Jurkat, Clone E6-1 (cell line): Measurements from ENCODE around the gene CALY.

Experiments
- DNase-seq: peaks from one replicate; pipeline ENCODE4 v3.0.0-alpha.2; 2011; ENCODE audit warnings: low read depth, low spot score
- H3K4me3 ChIP-seq: 2 replicates; pipeline ENCODE4 v1.5.1; 2011; ENCODE audit warnings: mild to moderate bottlenecking, low read length, control low read depth, moderate library complexity

The CALY gene

DNA sequence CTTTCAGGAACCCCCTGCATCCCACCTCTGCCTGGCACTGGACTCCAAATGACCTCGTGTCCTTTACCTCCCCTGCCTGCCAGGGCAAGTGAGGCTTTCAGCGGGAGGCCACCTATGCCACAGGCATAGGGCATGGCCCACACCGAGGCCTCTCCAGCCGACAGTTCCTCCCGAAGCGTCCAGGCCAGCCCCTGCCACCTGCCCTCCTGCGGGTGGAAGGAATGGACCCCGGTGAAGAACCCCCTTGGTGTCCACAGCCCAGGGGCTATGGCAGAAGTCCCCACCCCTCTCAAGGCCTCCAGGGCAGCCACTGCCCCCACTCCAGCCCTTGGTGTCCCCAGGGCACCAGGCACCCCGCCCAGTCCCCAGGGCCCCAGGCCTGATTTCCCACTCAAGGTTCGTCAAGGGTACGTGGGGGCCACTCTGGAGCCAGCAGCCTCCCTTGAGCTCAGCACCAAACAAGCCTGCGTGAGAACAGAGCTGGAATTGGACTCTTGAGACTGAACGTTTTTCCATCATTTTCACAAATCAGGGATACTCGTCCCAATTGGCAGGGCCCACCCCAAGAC, 18.1 kb upstream of the CALY start:
- H3K4me3 ChIP-seq = no peak overlapping the region
- DNase-seq = no peak

GRCh38 chr10:133353988-133354605, 17.4 kb upstream of the CALY start:
- H3K4me3 ChIP-seq = no peak overlapping the region
- DNase-seq = no peak

DNA sequence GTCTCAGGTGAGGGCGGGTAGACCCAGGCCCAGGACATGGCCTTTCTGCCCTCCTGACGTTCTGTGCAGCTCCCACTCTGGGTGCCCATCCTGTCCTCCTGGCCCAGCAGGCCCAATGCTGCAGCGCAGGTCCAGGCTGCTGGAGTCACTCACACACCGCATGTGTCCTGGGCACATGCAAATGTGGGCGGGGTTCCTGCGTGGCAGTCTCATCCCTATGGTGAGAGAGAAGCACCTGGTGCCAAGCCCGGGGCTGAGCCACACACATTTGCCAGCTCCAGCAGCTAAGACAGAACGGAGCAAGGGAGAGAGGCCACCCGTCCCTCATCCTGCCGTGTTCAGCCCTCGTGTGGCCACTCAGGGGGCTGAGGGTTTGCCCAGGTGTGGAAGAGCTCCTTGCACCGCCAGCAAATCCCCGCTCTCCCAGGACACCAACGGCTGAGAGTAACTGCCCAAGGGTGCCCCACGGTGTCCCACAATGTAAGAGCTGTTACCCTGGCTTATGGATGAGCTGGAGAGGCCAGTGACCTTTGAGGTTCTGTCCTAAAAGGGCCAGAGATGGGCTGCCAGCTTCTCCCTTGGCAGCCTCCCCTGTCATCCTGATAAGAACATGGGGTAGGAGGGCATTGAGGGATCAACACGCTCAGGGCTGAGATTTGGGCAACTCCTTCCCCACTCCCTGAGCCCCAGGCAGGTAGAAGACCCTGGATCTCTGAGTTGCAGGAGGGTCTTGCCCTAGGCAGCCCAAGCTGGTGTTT, 16.7 kb upstream of the CALY start:
- no peak overlapping the region for H3K4me3 ChIP-seq
- no peak for DNase-seq

GRCh38 chr10:133351408-133352318, 15.0 kb upstream of the CALY start:
- H3K4me3 ChIP-seq = no peak overlapping the region
- DNase-seq = no peak

DNA sequence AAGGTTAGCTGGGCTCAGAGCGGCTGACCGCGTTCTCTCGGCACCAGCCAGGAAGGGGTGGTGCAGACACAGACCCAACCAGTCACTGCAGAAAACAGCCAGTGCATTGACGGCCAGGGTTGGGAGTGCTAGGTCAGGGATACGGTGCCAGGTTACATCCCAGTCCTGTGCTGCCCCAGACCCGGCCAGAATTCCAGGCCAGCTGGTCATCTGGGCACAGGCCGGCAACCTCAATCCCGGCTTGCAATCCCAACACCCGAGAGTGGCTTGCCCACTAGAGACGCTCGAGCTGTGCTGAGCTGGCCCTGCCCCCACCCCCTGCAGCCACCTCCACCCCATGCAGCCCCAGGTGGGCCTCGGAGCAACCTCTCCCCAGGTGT, 14.2 kb upstream of the CALY start:
- no peak for DNase-seq
- no peak overlapping the region for H3K4me3 ChIP-seq

DNA sequence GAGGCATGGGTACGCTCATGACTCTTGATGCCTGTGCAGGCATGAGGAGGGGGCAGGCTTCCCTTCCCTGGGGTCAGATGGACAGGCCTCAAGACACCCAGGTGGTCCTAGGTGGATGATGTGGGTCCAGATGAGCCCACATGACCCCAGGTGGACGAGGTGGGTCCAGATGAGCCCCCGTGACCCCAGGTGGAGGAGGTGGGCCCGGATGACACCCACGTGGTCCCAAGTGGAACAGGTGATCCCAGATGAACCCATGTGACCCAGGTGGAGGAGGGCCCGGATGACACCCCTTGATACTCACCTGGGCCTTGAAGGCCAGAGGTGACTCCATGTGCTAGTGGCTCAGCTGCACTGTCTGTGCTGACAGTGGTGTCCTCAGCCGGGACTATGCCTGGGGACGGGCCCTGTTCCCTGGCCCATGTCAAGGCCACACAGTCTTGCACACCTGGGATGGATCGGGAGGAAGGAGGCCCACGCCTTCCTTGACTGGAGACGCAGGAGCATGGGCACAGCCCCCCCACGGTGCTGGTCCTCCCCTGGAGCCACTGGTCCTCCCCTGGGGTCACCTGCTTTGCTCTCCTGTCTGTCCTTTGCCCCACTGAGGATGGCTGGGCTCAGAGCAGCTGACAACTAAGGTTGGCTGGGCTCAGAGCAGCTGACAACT, 13.7 kb upstream of the CALY start:
- no peak for DNase-seq

GRCh38 chr10:133349577-133350011, 12.9 kb upstream of the CALY start:
- no peak overlapping the region for H3K4me3 ChIP-seq
- no peak for DNase-seq

More for the DNA sequence above, 13.7 kb upstream of the CALY start:
- no peak overlapping the region for H3K4me3 ChIP-seq

GRCh38 chr10:133349160-133349568, 12.5 kb upstream of the CALY start:
- no peak for DNase-seq
- no peak overlapping the region for H3K4me3 ChIP-seq

DNA sequence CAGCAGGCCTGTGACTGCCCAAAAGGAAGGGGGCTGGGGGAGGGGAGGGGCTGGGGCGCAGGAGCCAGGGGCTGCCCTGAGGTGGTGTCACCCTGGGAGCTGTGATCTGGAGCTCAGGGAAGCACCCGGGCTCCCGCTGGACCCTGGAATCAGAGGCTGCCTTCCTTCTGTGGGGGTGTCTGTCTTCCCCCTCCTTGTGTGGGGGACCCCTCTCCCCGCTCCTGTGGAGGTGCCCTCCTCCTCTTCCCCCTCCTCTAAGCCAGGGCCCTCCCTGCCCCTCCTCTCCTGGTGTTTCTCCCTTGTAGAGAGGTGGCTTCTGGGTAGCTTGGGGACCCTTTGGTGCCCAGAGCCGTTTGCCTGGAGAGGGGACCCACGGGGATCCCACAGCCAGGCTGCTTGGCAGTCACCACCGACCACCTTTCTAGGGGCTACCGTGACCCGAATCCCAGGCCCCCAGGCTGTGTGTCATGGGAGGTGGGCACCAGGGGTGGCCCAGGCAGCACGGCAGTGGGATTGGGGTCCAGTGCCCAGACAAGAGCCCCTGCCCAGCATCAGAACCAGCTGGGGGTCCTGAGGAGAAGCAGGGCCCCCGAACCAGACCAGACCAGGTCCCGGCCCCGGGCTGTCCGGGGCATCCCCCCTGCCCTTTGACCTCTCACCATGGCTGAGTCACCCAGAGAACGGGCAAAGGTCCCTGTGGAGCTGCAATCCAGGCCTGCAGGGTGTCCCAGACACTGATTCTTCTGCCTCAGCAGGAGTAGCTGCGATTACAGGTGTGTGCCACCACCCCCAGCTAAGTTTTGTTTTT, 11.2 kb upstream of the CALY start:
- no peak overlapping the region for H3K4me3 ChIP-seq
- no peak for DNase-seq

DNA sequence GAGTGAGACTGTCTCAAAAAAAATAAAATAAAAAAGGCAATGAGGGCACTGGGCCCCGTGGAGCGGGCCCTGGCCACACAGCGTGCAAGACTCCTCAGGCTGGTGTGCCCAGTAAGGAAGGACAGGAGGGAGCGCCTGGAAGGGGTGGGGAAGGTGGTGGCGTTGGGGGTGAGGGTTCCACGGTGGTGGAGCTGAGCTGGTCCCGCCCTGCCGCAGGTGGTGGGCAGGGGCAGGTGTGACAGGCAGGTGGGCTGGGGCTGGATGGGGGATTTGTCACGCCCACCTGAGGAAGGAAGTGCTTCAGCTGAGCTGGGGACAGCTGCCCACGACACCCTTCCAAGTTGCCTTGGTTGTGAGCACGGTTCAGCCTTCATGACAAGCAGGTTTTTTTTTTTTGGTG, 9.7 kb upstream of the CALY start:
- no peak overlapping the region for H3K4me3 ChIP-seq
- no peak for DNase-seq

DNA sequence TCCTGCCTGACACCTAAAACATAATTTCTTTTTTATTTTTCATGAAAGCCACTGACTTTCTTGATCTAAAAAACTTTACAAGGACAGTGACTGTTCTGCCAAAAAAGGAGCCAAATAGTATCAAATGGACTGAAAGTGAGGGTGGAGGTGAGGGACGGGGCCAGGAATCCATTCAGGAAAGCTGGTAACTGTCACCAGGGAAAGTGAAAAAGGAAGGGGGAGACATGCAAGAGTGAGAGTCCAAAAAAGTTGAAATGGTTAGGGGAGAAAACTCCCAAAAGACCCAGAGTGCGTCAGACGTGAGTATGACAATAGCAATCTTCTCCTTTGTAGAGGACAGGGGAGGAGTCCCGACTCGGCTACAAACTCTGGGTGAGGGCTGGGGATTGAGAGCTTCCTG, 7.5 kb upstream of the CALY start:
- H3K4me3 ChIP-seq = no peak overlapping the region
- no peak for DNase-seq

GRCh38 chr10:133343558-133343957, 6.9 kb upstream of the CALY start:
- DNase-seq = no peak
- H3K4me3 ChIP-seq = no peak overlapping the region

- DNase-seq = no peak
- no peak overlapping the region for H3K4me3 ChIP-seq
Observed at GRCh38 chr10:133342942-133343341, 6.2 kb upstream of the CALY start.

- no peak overlapping the region for H3K4me3 ChIP-seq
- DNase-seq = no peak
Observed at GRCh38 chr10:133341983-133342382, 5.3 kb upstream of the CALY start.

GRCh38 chr10:133339708-133340380, 3.1 kb upstream of the CALY start:
- H3K4me3 ChIP-seq = no peak overlapping the region
- DNase-seq = no peak

- DNase-seq = no peak
Observed at GRCh38 chr10:133338080-133339071, 1.7 kb upstream of the CALY start.

DNA sequence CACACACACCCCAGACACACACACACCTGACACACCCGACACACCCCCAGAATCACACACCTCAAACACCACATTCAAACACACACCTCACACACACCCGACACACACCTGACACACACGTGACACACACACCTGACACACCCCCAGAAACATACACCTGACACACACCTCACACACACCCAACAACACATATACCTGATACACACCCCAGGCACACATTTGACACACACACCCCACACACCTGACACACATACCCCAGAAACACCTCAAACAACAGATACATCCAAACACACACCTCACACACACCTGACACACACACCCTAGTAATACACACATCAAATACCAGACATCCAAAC, 652 bp upstream of the CALY start:
- no peak for DNase-seq
- H3K4me3 ChIP-seq = no peak overlapping the region

More at GRCh38 chr10:133338080-133339071, 1.7 kb upstream of the CALY start:
- H3K4me3 ChIP-seq = no peak overlapping the region
